H1 (cell line): Measurements from ENCODE around the gene CPXM1. TPM values are rescaled to one million over a fixed set of nuclear protein-coding genes. Genes with fewer than 3 reads are reported as not detected.

ENCODE experiments used
- CHD1 ChIP-seq: IDR thresholded peaks from 2 replicates; pipeline ENCODE4 v1.6.1; 2012; ENCODE audit warnings: low read depth, low read length, improper control_type of control experiment
- EGR1 ChIP-seq: IDR thresholded peaks from 2 replicates; pipeline ENCODE4 v1.6.1; 2011; ENCODE audit warnings: low read depth, low read length, borderline replicate concordance
- GABPA ChIP-seq: IDR thresholded peaks from 2 replicates; pipeline ENCODE4 v1.6.1; 2011; ENCODE audit warnings: mild to moderate bottlenecking, low read length, moderate library complexity, borderline replicate concordance; ENCODE audit not compliant: insufficient read depth
- JUN ChIP-seq: IDR thresholded peaks from 2 replicates; pipeline ENCODE4 v1.6.1; 2011; ENCODE audit warnings: low read depth, mild to moderate bottlenecking, improper control_type of control experiment, low read length
- KDM4A ChIP-seq: IDR thresholded peaks from one replicate; pipeline ENCODE4 v1.7.1; 2012; ENCODE audit warnings: low read depth, mild to moderate bottlenecking, moderate library complexity, low read length, inconsistent platforms; ENCODE audit not compliant: severe bottlenecking
- SAP30 ChIP-seq: fragments of 300-600 bp; sonication (generic); IDR thresholded peaks from 2 replicates; pipeline ENCODE4 v1.7.1; 2012; ENCODE audit warnings: low read length, moderate library complexity, mild to moderate bottlenecking, inconsistent platforms; ENCODE audit not compliant: insufficient read depth, insufficient replicate concordance
- SUZ12 ChIP-seq: fragments of 200-600 bp; sonication (generic); IDR thresholded peaks from 2 replicates; pipeline ENCODE4 v1.6.1; 2012; ENCODE audit warnings: mild to moderate bottlenecking, inconsistent platforms, low read length, moderate library complexity, mixed read lengths
- TAF7 ChIP-seq: optimal IDR thresholded peaks from 2 replicates; pipeline ENCODE3; 2011; ENCODE audit warnings: low read depth, mild to moderate bottlenecking, inconsistent platforms, low read length, moderate library complexity, borderline replicate concordance
- TEAD4 ChIP-seq: IDR thresholded peaks from 2 replicates; pipeline ENCODE4 v1.6.1; 2012; ENCODE audit warnings: low read depth, low read length, inconsistent platforms, mixed read lengths
- ZNF274 ChIP-seq: IDR thresholded peaks from 2 replicates; pipeline ENCODE4 v1.7.0; 2012; ENCODE audit warnings: low read length, borderline replicate concordance; ENCODE audit errors: extremely low read depth
- polyA plus RNA-seq, 7 experiments: library from polyadenylated mRNA; depleted of rRNA in 3 of 7; stranded (reverse) in 5 of 7; unstranded in 2 of 7; fragments of >200 nt in 5 of 7; fragments of 200-250 nt in 2 of 7; gene quantifications; 1 replicate in 5 of 7; 2 replicates in 1 of 7; 4 replicates in 1 of 7; pipeline versions ENCODE4 v1.2.1 to v1.2.3, GENCODE V29; 2011 to 2013; ENCODE audit warnings: missing spikeins in 2 of 7, mixed read lengths in 2 of 7
- total RNA-seq: library from RNA; stranded (reverse); fragmentation: NEBNext Ultra II Directional; extraction: Animal tissue kit (Norgen Biotek cat#: 25700); gene quantifications from 2 replicates; pipeline ENCODE4 v1.2.1, GENCODE V29; 2021
- TF ChIP-seq, protein P1 (sequence below): IDR thresholded peaks from 2 replicates; pipeline ENCODE4 v1.6.1; 2012; ENCODE audit warnings: inconsistent platforms

The CPXM1 gene
- total and polyA plus RNA-seq, 2 of the 8 experiments (the other 6 are each of a cell fraction or from before 2014, with no cell fraction given) = 31.3 to 81.9 TPM

DNA sequence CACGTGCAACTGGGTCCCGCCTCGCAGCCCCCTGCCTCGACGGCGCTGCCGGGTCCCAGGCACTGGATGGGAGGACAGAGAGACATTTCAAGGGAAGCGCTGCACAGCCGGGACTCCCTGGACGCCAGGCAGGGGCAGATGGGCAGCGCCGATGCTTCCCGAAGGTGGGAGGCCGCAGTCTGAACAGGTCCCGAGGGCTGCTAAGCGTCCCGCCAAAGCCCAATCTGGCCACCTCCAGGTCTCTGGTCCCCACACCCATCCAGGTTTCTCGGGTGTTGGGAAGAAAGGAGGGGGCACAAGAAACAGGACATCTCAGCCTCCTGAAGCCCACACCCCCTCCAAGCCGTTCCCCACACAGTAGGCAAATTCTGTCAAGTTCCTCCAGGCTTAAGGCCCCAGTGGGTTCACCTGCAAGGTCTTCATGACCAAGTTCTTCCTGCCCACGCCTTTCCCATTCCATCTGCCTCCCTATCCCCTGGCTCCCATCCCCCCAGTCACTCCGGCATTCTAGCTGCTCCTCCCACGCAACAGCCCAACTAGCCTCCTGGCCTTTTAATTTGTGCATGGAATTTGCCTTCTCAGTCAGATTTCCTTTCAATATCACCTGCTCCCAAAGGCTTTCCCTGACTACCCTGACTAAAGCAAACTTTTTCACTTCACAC is 5.4 kb upstream of the CPXM1 start (continued):
- TF ChIP-seq JUN (no peak), KDM4A (peak; percentile 24), GABPA (no peak), TEAD4 (no peak), TAF7 (no peak), EGR1 (peak; percentile 66; the same call in 1 of the 2 replicates), SAP30 (no peak), ZNF274 (no peak), CHD1 (no peak), SUZ12 (peak; percentile 73; the same call in 1 of the 2 replicates)
- TF ChIP-seq, protein P1, sequence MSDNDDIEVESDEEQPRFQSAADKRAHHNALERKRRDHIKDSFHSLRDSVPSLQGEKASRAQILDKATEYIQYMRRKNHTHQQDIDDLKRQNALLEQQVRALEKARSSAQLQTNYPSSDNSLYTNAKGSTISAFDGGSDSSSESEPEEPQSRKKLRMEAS = no peak
